KMS-11 (cell line): ENCODE data around the gene PTAR1.

Experiments used
- H2AFZ ChIP-seq: fragments of 200-600 bp; sonication (generic); 2 replicates; pipeline ENCODE4 v1.6.1; 2016; ENCODE audit warnings: antibody characterized with exemption, mixed run types, low read depth
- H3K27ac ChIP-seq: fragments of 200-600 bp; sonication (generic); 2 replicates; pipeline ENCODE4 v1.6.1; 2016; ENCODE audit warnings: mild to moderate bottlenecking, mixed run types
- H3K27me3 ChIP-seq: fragments of 200-600 bp; sonication (generic); 2 replicates; pipeline ENCODE4 v1.6.1; 2017; ENCODE audit warnings: mild to moderate bottlenecking, low read depth, mixed run types, moderate library complexity; ENCODE audit not compliant: insufficient read depth
- H3K36me3 ChIP-seq: fragments of 200-600 bp; sonication (generic); 2 replicates; pipeline ENCODE4 v1.6.1; 2017; ENCODE audit warnings: mild to moderate bottlenecking, mixed run types; ENCODE audit not compliant: insufficient read depth
- H3K4me1 ChIP-seq: fragments of 200-600 bp; sonication (generic); 2 replicates; pipeline ENCODE4 v1.6.1; 2016; ENCODE audit warnings: mild to moderate bottlenecking, low read depth, mixed run types; ENCODE audit not compliant: poor library complexity, severe bottlenecking
- H3K4me2 ChIP-seq: fragments of 200-600 bp; sonication (generic); 2 replicates; pipeline ENCODE4 v1.7.0; 2016; ENCODE audit warnings: mild to moderate bottlenecking, mixed run types
- H3K4me3 ChIP-seq: fragments of 200-600 bp; sonication (generic); IDR thresholded peaks from 2 replicates; pipeline ENCODE4 v1.6.1; 2017; ENCODE audit warnings: low read depth, low read length, mixed read lengths; ENCODE audit not compliant: insufficient read depth
- H3K79me2 ChIP-seq: fragments of 200-600 bp; sonication (generic); 2 replicates; pipeline ENCODE4 v1.6.1; 2016; ENCODE audit warnings: low read depth, mixed run types; ENCODE audit not compliant: insufficient read depth
- H3K9ac ChIP-seq: fragments of 200-600 bp; sonication (generic); 2 replicates; pipeline ENCODE4 v1.6.1; 2016; ENCODE audit warnings: mild to moderate bottlenecking, mixed run types
- H4K20me1 ChIP-seq: fragments of 200-600 bp; sonication (generic); 2 replicates; pipeline ENCODE4 v1.6.1; 2016; ENCODE audit warnings: mild to moderate bottlenecking, mixed run types; ENCODE audit not compliant: insufficient read depth
- CTCF ChIP-seq: fragments of 200-600 bp; sonication (generic); conservative IDR thresholded peaks from 2 replicates; pipeline ENCODE4 v1.6.1; 2017; ENCODE audit warnings: low read depth, mild to moderate bottlenecking, antibody characterized with exemption, low read length, moderate library complexity, mixed read lengths

PTAR1 gene

DNA sequence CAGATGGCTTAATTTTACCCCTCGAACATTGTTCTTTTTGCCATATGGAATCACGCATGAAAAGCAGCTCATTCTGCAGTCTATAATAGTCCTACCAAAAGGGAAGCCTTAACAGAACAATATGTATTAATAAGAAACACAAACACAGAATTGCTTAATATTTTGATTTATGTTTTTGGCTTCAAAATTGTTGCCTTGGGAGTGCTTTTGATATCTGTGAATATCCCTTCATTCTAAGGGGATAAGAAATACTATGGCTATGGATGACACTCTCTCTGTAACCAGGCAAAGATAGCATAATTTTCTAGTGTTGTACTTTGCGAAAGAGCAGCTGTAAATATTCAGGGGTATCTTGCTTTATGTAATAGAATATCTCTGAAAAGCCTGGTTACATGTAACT, 34.5 kb upstream of the PTAR1 start:
- no peaks in the 10 kb centered on the region for H3K79me2 ChIP-seq
- H3K9ac ChIP-seq, result no peak overlapping the region
- no peak overlapping the region for H2AFZ ChIP-seq
- H4K20me1 ChIP-seq, result no peaks in the 10 kb centered on the region
- TF ChIP-seq CTCF, result no peak
- H3K27ac ChIP-seq, result no peak overlapping the region
- no peak overlapping the region for H3K4me2 ChIP-seq
- H3K36me3 ChIP-seq, result no peaks in the 10 kb centered on the region
- H3K4me1 ChIP-seq, result no peaks in the 10 kb centered on the region
- no peak overlapping the region for H3K4me3 ChIP-seq
- H3K27me3 ChIP-seq, result no peaks in the 10 kb centered on the region

DNA sequence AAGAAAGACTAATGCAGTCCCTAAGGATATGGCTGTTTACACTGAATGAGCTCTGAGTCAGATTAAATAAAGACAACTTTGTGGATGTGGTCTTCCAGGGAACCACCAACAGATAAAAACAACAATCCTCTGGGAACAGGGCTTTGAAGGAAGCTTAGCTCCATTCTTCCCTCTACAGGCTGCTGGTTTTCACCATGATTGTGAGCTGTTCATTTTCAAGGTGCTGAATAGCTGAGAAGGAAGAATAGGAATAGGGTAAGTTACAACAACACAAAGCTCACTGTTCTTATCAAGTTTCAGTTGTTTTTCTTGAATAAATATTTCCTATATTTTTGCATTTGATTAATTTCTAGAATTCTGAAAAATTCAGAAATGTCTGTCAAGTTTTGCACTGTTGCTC, 25.9 kb upstream of the PTAR1 start:
- Histone ChIP-seq H3K79me2 (no peaks in the 10 kb centered on the region), H3K27ac (no peak overlapping the region), H3K9ac (no peak overlapping the region), H4K20me1 (no peaks in the 10 kb centered on the region), H3K4me3 (no peak overlapping the region), H2AFZ (no peak overlapping the region), H3K4me1 (no peaks in the 10 kb centered on the region), H3K36me3 (no peaks in the 10 kb centered on the region), H3K27me3 (no peaks in the 10 kb centered on the region), H3K4me2 (no peak overlapping the region)
- TF ChIP-seq CTCF, result no peak

DNA sequence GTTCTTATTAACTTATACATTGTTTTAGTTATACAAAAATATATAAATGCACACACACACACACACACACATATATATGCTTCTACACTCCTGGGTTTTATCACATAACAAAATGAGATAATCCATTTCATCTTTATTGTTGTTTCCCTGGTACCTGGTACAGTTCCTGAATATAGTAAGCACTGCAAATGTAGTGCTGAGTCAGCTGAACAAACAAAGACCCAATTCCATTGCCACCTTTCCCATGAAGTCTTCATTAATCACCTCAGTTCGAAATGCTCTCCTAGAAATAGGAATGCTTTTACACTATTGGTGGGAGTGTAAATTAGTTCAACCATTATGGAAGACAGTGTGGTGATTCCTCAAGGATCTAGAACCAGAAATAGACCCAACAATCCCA, 13.4 kb upstream of the PTAR1 start:
- no peaks in the 10 kb centered on the region for H3K79me2 ChIP-seq

DNA sequence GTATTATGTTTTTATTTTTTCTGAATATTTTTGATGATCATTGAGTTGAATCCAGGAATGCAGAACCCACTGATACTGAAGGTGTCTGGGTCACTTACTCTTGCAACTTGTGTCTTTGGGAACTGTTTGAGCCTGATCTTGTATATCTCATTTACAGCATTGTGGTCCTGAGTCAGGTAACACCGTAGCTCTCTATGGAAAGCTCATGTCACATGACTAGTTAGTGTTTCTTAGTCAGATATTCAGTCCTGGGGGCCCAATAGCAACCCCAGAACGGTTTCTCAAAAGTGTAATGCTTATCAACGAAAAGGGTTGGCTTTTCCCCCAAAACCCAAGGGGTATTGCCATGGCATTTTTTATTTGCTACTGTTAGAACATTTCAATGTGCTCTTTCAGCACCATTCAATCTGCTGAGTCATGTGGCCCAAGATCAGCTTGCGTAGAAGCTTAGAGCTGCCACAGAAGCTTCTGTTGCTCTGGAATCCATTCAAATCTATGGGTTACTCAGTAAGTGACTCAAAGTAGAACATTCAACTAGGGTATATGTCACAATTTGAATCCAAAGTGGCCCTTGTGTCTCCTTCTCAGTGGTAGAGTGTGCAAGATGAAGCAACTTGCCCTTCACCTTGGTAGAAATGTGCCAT, 12.1 kb upstream of the PTAR1 start:
- Histone ChIP-seq H3K36me3 (no peaks in the 10 kb centered on the region), H2AFZ (no peak overlapping the region), H3K4me1 (no peaks in the 10 kb centered on the region), H3K79me2 (no peaks in the 10 kb centered on the region), H3K9ac (no peak overlapping the region), H3K4me2 (no peak overlapping the region), H4K20me1 (no peaks in the 10 kb centered on the region), H3K4me3 (no peak overlapping the region), H3K27me3 (no peaks in the 10 kb centered on the region), H3K27ac (no peak overlapping the region)
- TF ChIP-seq CTCF, result no peak

More for the DNA sequence above, 13.4 kb upstream of the PTAR1 start:
- Histone ChIP-seq H3K4me2 (no peak overlapping the region), H3K27ac (no peak overlapping the region), H3K4me1 (no peaks in the 10 kb centered on the region), H2AFZ (no peak overlapping the region), H3K27me3 (no peaks in the 10 kb centered on the region), H3K9ac (no peak overlapping the region), H3K4me3 (no peak overlapping the region), H4K20me1 (no peaks in the 10 kb centered on the region), H3K36me3 (no peaks in the 10 kb centered on the region)
- no peak for TF ChIP-seq CTCF
